DND-41 (cell line): ENCODE measurements around the gene KRTAP8-1.

ENCODE experiments used
- ATAC-seq: fragments of 200-7000 bp; cut with Tn5 transposase; 3 replicates; pipeline ENCODE4 v1.9.1; 2021; ENCODE audit warnings: low read depth; ENCODE audit not compliant: insufficient read depth
- DNase-seq: peaks from one replicate; pipeline ENCODE4 v3.0.0-alpha.2; 2020
- H2AFZ ChIP-seq: 2 replicates; pipeline ENCODE4 v1.6.0; 2012; ENCODE audit warnings: low read depth, low read length
- H3K27ac ChIP-seq: 2 replicates; pipeline ENCODE4 v1.5.1; 2012; ENCODE audit warnings: low read length, inconsistent platforms
- H3K27me3 ChIP-seq: fragments of 200-600 bp; sonication (generic); 2 replicates; pipeline ENCODE4 v1.6.0; 2012; ENCODE audit warnings: low read length, mild to moderate bottlenecking, inconsistent platforms; ENCODE audit not compliant: insufficient read depth, poor library complexity
- H3K36me3 ChIP-seq: 2 replicates; pipeline ENCODE4 v1.5.1; 2012; ENCODE audit warnings: low read length, inconsistent platforms; ENCODE audit not compliant: insufficient read depth
- H3K4me1 ChIP-seq: 2 replicates; pipeline ENCODE4 v1.5.1; 2012; ENCODE audit warnings: mild to moderate bottlenecking, low read length; ENCODE audit not compliant: insufficient read depth
- H3K4me2 ChIP-seq: 2 replicates; pipeline ENCODE4 v1.6.0; 2012; ENCODE audit warnings: mild to moderate bottlenecking, moderate library complexity, low read length, inconsistent platforms; ENCODE audit not compliant: insufficient read depth
- H3K4me3 ChIP-seq, 2 experiments: fragments of 200-600 bp in 1 of 2; shearing (Covaris generic) in 1 of 2; 2 replicates each; pipeline ENCODE4 v1.5.1; 2012 to 2016; ENCODE audit warnings: inconsistent platforms in 2 of 2, low read length in 2 of 2, mild to moderate bottlenecking in 2 of 2, low read depth in 1 of 2, moderate library complexity in 1 of 2
- H3K79me2 ChIP-seq: 2 replicates; pipeline ENCODE4 v1.6.0; 2012; ENCODE audit warnings: low read length, inconsistent platforms; ENCODE audit not compliant: insufficient read depth
- H3K9ac ChIP-seq: 2 replicates; pipeline ENCODE4 v1.6.0; 2012; ENCODE audit warnings: low read depth, mild to moderate bottlenecking, inconsistent platforms, low read length, moderate library complexity
- H3K9me3 ChIP-seq: 2 replicates; pipeline ENCODE4 v1.5.1; 2012; ENCODE audit warnings: low read length, moderate library complexity, mild to moderate bottlenecking, inconsistent platforms; ENCODE audit not compliant: insufficient read depth, severe bottlenecking
- H4K20me1 ChIP-seq: 2 replicates; pipeline ENCODE4 v1.6.0; 2012; ENCODE audit warnings: low read length; ENCODE audit not compliant: insufficient read depth
- CTCF ChIP-seq: IDR thresholded peaks from 2 replicates; pipeline ENCODE4 v1.5.1; 2012; ENCODE audit warnings: borderline replicate concordance, low read length, moderate library complexity, mild to moderate bottlenecking; ENCODE audit not compliant: poor library complexity, severe bottlenecking; ENCODE audit errors: extremely low read depth
- EZH2 ChIP-seq: IDR thresholded peaks from 3 replicates; pipeline ENCODE4 v1.6.1; 2012; ENCODE audit warnings: borderline replicate concordance, low read depth, mild to moderate bottlenecking, moderate library complexity, low read length, inconsistent platforms; ENCODE audit not compliant: severe bottlenecking

KRTAP8-1 gene

GRCh38 chr21:30839304-30839703 is 26.2 kb upstream of the KRTAP8-1 start:
- H3K9ac ChIP-seq, result no peak overlapping the region
- H3K79me2 ChIP-seq, result no peaks in the 10 kb centered on the region
- H3K4me3 ChIP-seq, result no peak overlapping the region
- TF ChIP-seq EZH2 (no peak), CTCF (peak; percentile 57)
- no peak overlapping the region for H3K4me2 ChIP-seq
- no peaks in the 10 kb centered on the region for H3K27me3 ChIP-seq
- peak; percentile 31 for DNase-seq
- H3K4me1 ChIP-seq, result no peaks in the 10 kb centered on the region
- no peaks in the 10 kb centered on the region for H4K20me1 ChIP-seq
- H2AFZ ChIP-seq, result no peak overlapping the region
- no peak overlapping the region for H3K27ac ChIP-seq
- no peaks in the 10 kb centered on the region for H3K9me3 ChIP-seq
- H3K36me3 ChIP-seq, result no peaks in the 10 kb centered on the region
- ATAC-seq, result peak; percentile 62; the same call in 2 of the 3 replicates

GRCh38 chr21:30838536-30838935 is 25.5 kb upstream of the KRTAP8-1 start:
- no peak for TF ChIP-seq EZH2
- no peak for TF ChIP-seq CTCF
- Histone ChIP-seq H2AFZ (no peak overlapping the region), H3K27me3 (no peaks in the 10 kb centered on the region), H3K4me1 (no peaks in the 10 kb centered on the region), H3K36me3 (no peaks in the 10 kb centered on the region), H4K20me1 (no peaks in the 10 kb centered on the region), H3K9me3 (no peaks in the 10 kb centered on the region), H3K79me2 (no peaks in the 10 kb centered on the region), H3K4me3 (no peak overlapping the region), H3K27ac (no peak overlapping the region), H3K4me2 (no peak overlapping the region), H3K9ac (no peak overlapping the region)
- DNase-seq, result no peak
- no peak for ATAC-seq

- H3K79me2 ChIP-seq, result no peaks in the 10 kb centered on the region
- no peaks in the 10 kb centered on the region for H3K4me1 ChIP-seq
- no peak overlapping the region for H3K9ac ChIP-seq
- H3K9me3 ChIP-seq, result no peaks in the 10 kb centered on the region
- H3K36me3 ChIP-seq, result no peaks in the 10 kb centered on the region
- DNase-seq, result peak; percentile 40
- no peak overlapping the region for H3K27ac ChIP-seq
- H2AFZ ChIP-seq, result no peak overlapping the region
- H4K20me1 ChIP-seq, result no peaks in the 10 kb centered on the region
- TF ChIP-seq EZH2 (no peak), CTCF (peak; percentile 78)
- peaks cover 5% of the 10 kb centered on the region for H3K27me3 ChIP-seq
- no peak overlapping the region for H3K4me3 ChIP-seq
- no peak for ATAC-seq
- no peak overlapping the region for H3K4me2 ChIP-seq
Measured at GRCh38 chr21:30831194-30831765, 18.2 kb upstream of the KRTAP8-1 start.

- TF ChIP-seq EZH2 (no peak), CTCF (no peak)
- no peaks in the 10 kb centered on the region for H3K36me3 ChIP-seq
- H3K27me3 ChIP-seq, result peaks cover 5% of the 10 kb centered on the region
- no peak within 1 kb of the TSS for H3K4me2 ChIP-seq
- no peak within 1 kb of the TSS for H2AFZ ChIP-seq
- H3K27ac ChIP-seq, result no peak within 1 kb of the TSS
- no peaks in the 10 kb centered on the region for H3K79me2 ChIP-seq
- H3K9me3 ChIP-seq, result no peaks in the 10 kb centered on the region
- H4K20me1 ChIP-seq, result no peaks in the 10 kb centered on the region
- H3K4me3 ChIP-seq, result no peak within 1 kb of the TSS
- ATAC-seq, result no peak
- no peak within 1 kb of the TSS for H3K9ac ChIP-seq
- no peak for DNase-seq
- no peaks in the 10 kb centered on the region for H3K4me1 ChIP-seq
Measured at GRCh38 chr21:30829659-30830058, 16.6 kb upstream of the KRTAP8-1 start, which contains the start of gene KRTAP7-1. TSS of gene KRTAP7-1 (minus strand) at chr21:30829759. CDS start at chr21:30829698, 61 bp downstream.
